Liver (tissue), 9 donors: Measurements from ENCODE around the gene GJC1. TPM values are rescaled to one million over a fixed set of nuclear protein-coding genes. Genes with fewer than 3 reads are reported as not detected.

Experiments used
- DNase-seq: peaks from one replicate; pipeline ENCODE4 v3.0.0-alpha.2; 2017; ENCODE audit warnings: low spot score
- H3K27ac ChIP-seq, 2 donors: one replicate each; pipeline ENCODE4 v1.7.0; 2013; ENCODE audit warnings: inconsistent platforms in 2 of 2, low read length in 2 of 2, control low read depth in 1 of 2, low read depth in 1 of 2, mild to moderate bottlenecking in 1 of 2
- H3K27me3 ChIP-seq, 4 donors: one replicate each; pipeline versions ENCODE4 v1.6.1 to v1.7.0; 2013; ENCODE audit warnings: low read length in 3 of 4, inconsistent platforms in 1 of 4, mild to moderate bottlenecking in 1 of 4, moderate library complexity in 1 of 4; ENCODE audit not compliant: control insufficient read depth in 4 of 4, insufficient read depth in 4 of 4
- H3K36me3 ChIP-seq, 4 donors: one replicate each; pipeline versions ENCODE4 v1.6.1 to v1.7.0; 2013; ENCODE audit warnings: low read length in 3 of 4, mild to moderate bottlenecking in 3 of 4, low read depth in 1 of 4, moderate library complexity in 1 of 4; ENCODE audit not compliant: control insufficient read depth in 4 of 4, insufficient read depth in 3 of 4
- H3K4me1 ChIP-seq, 4 donors: one replicate each; pipeline versions ENCODE4 v1.6.1 to v1.7.0; 2013; ENCODE audit warnings: low read length in 3 of 4, mild to moderate bottlenecking in 3 of 4, moderate library complexity in 1 of 4; ENCODE audit not compliant: control insufficient read depth in 4 of 4, insufficient read depth in 4 of 4
- H3K4me3 ChIP-seq, 3 donors: one replicate each; pipeline versions ENCODE4 v1.6.1 to v1.7.0; 2013; ENCODE audit warnings: low read length in 3 of 3, control low read depth in 1 of 3, low read depth in 1 of 3, mild to moderate bottlenecking in 1 of 3
- H3K9ac ChIP-seq, 2 donors: one replicate each; pipeline ENCODE4 v1.7.0; 2013; ENCODE audit warnings: low read length in 2 of 2, mild to moderate bottlenecking in 2 of 2, moderate library complexity in 2 of 2, control low read depth in 1 of 2, low read depth in 1 of 2
- H3K9me3 ChIP-seq, 4 donors: one replicate each; pipeline versions ENCODE4 v1.6.1 to v1.7.0; 2013; ENCODE audit warnings: low read length in 3 of 4; ENCODE audit not compliant: control insufficient read depth in 4 of 4
- ATF3 ChIP-seq: IDR thresholded peaks from 2 replicates; pipeline ENCODE4 v1.6.1; 2016; ENCODE audit warnings: antibody characterized with exemption
- EGR1 ChIP-seq, 2 donors: IDR thresholded peaks; 2 replicates each; pipeline ENCODE4 v1.6.1; 2016 to 2018; ENCODE audit warnings: antibody characterized with exemption in 2 of 2, low read depth in 2 of 2
- FOXA2 ChIP-seq: IDR thresholded peaks from 2 replicates; pipeline ENCODE4 v1.6.1; 2016; ENCODE audit warnings: antibody characterized with exemption
- HNF4A ChIP-seq, 2 donors: conservative IDR thresholded peaks; 2 replicates each; pipeline ENCODE4 v1.6.1; 2016; ENCODE audit warnings: antibody characterized with exemption in 2 of 2, mild to moderate bottlenecking in 2 of 2
- HNF4G ChIP-seq: IDR thresholded peaks from 2 replicates; pipeline ENCODE4 v1.6.1; 2016; ENCODE audit warnings: antibody characterized with exemption
- JUND ChIP-seq, 2 donors: IDR thresholded peaks; 2 replicates each; pipeline ENCODE4 v1.6.1; 2016; ENCODE audit warnings: antibody characterized with exemption in 2 of 2
- MAX ChIP-seq: IDR thresholded peaks from 2 replicates; pipeline ENCODE4 v1.6.1; 2016; ENCODE audit warnings: antibody characterized with exemption
- NR2F2 ChIP-seq: IDR thresholded peaks from 2 replicates; pipeline ENCODE4 v1.6.1; 2016; ENCODE audit warnings: antibody characterized with exemption
- RAD21 ChIP-seq, 2 donors: IDR thresholded peaks; 2 replicates each; pipeline ENCODE4 v1.6.1; 2016; ENCODE audit warnings: antibody characterized with exemption in 2 of 2, mild to moderate bottlenecking in 2 of 2
- REST ChIP-seq: IDR thresholded peaks from 2 replicates; pipeline ENCODE4 v1.6.1; 2016; ENCODE audit warnings: antibody characterized with exemption, mild to moderate bottlenecking
- RXRA ChIP-seq, 2 donors: IDR thresholded peaks; 2 replicates each; pipeline ENCODE4 v1.6.1; 2017 to 2018; ENCODE audit warnings: antibody characterized with exemption in 2 of 2, mild to moderate bottlenecking in 1 of 2
- SP1 ChIP-seq: IDR thresholded peaks from 2 replicates; pipeline ENCODE4 v1.6.1; 2018; ENCODE audit warnings: antibody characterized with exemption, mild to moderate bottlenecking
- YY1 ChIP-seq: IDR thresholded peaks from 2 replicates; pipeline ENCODE4 v1.6.1; 2016; ENCODE audit warnings: antibody characterized with exemption, mild to moderate bottlenecking
- ZBTB33 ChIP-seq: IDR thresholded peaks from 2 replicates; pipeline ENCODE4 v1.6.1; 2016; ENCODE audit warnings: antibody characterized with exemption
- WGBS: extraction: QIAGEN DNeasy Blood & Tissue Kit; methylation state at CpG from one replicate; pipeline ENCODE4 v1.1.7; 2013; 5-methylcytosine and 5-hydroxymethylcytosine counted together
- polyA plus RNA-seq, 2 donors: library from polyadenylated mRNA; stranded (reverse) in 1 of 2; unstranded in 1 of 2; fragments of 200-250 nt in 1 of 2; fragments of >200 nt in 1 of 2; fragmentation: Nextera tagmentation in 1 of 2; extraction: Ambion mirVana in 1 of 2; gene quantifications; one replicate each; pipeline versions ENCODE4 v1.2.1 to v1.2.3, GENCODE V29; 2013 to 2015
- total RNA-seq, 2 donors: library from RNA; depleted of rRNA; stranded (reverse); fragments of >200 nt; gene quantifications; one replicate each; pipeline ENCODE4 v1.2.3, GENCODE V29; 2014
- donor health status: healthy.
- donor health status: healthy.
- donor health status: healthy.
- donor health status: healthy.
- donor health status: healthy.

The GJC1 gene
- total and polyA plus RNA-seq, 4 donors, result 0.17 to 1.4 (median 0.77) TPM

GRCh38 chr17:44775838-44776621, 54.1 kb downstream of the GJC1 start:
- Histone ChIP-seq H3K27me3 (peaks cover 0 to 5% (median 2%) of the 10 kb centered on the region in 4 donors), H3K9ac (no peak overlapping the region), H3K36me3 (no peaks in the 10 kb centered on the region), H3K9me3 (no peaks in the 10 kb centered on the region), H3K4me1 (peaks cover 6 to 28% (median 17%) of the 10 kb centered on the region in 4 donors), H3K4me3 (peak overlapping the region; percentile 30 to 44 (median 34)), H3K27ac (no peak overlapping the region)
- 11% methylated on average over 43 of the region's 43 CpGs for WGBS
- DNase-seq, result peak; percentile 98
- TF ChIP-seq REST (no peak), SP1 (peak; percentile 3), YY1 (peak; percentile 1)

GRCh38 chr17:44775136-44775837, 54.8 kb downstream of the GJC1 start:
- Histone ChIP-seq H3K9ac (no peak overlapping the region), H3K27me3 (peaks cover 0 to 5% (median 2%) of the 10 kb centered on the region in 4 donors), H3K27ac (no peak overlapping the region), H3K4me1 (peaks cover 6 to 28% (median 17%) of the 10 kb centered on the region in 4 donors), H3K9me3 (no peaks in the 10 kb centered on the region), H3K36me3 (no peaks in the 10 kb centered on the region), H3K4me3 (peak overlapping the region in 2 of 3 donors; percentile 34 to 61)
- WGBS, result 1% methylated on average over 50 of the region's 50 CpGs
- no peak for DNase-seq
- TF ChIP-seq JUND (IDR thresholded peaks at IDR 0.05) (no peak), HNF4A (conservative IDR thresholded peaks at IDR 0.05) (peak; percentile 12 to 35), ATF3 (no peak), ZBTB33 (no peak), FOXA2 (no peak), NR2F2 (no peak), EGR1 (IDR thresholded peaks at IDR 0.05; ENCODE audit: low read depth in 2 of 2) (no peak), RAD21 (IDR thresholded peaks at IDR 0.05) (peak in 1 of 2 donors; percentile 22), RXRA (IDR thresholded peaks at IDR 0.05) (peak; percentile 32 to 70), YY1 (peak; percentile 73), MAX (no peak), HNF4G (no peak), SP1 (peak; percentile 82)
